ENCODE measurements around the gene C13orf46.

The C13orf46 gene

GRCh38 chr13:113923376-113924063, 50.4 kb downstream of the C13orf46 start:
- no peak overlapping the region for H3K4me3 ChIP-seq (ENCODE audit: low read depth, low read length)
- no peak for TF ChIP-seq CTCF (IDR thresholded peaks at IDR 0.05; ENCODE audit: low read depth, low read length, missing control alignments)
- in situ Hi-C loops (cut with HindIII; ENCODE audit: low sequenced_read_pairs), result no loop called here
- DNase-seq (ENCODE audit: low read depth), result no peak

GRCh38 chr13:113922412-113923118, 51.3 kb downstream of the C13orf46 start:
- in situ Hi-C loops (cut with HindIII; ENCODE audit: low sequenced_read_pairs), result no loop called here
- H3K4me3 ChIP-seq (ENCODE audit: low read depth, low read length), result no peak overlapping the region
- DNase-seq (ENCODE audit: low read depth), result no peak
- no peak for TF ChIP-seq CTCF (IDR thresholded peaks at IDR 0.05; ENCODE audit: low read depth, low read length, missing control alignments)

- H3K4me3 ChIP-seq (ENCODE audit: low read depth, low read length), result no peak overlapping the region
- in situ Hi-C loops (cut with HindIII; ENCODE audit: low sequenced_read_pairs), result no loop called here
- DNase-seq (ENCODE audit: low read depth), result no peak
- no peak for TF ChIP-seq CTCF (IDR thresholded peaks at IDR 0.05; ENCODE audit: low read depth, low read length, missing control alignments)
These were observed 52.1 kb downstream of the C13orf46 start for GRCh38 chr13:113921763-113922162.

GRCh38 chr13:113920606-113921286, 53.1 kb downstream of the C13orf46 start:
- no peak for TF ChIP-seq CTCF (IDR thresholded peaks at IDR 0.05; ENCODE audit: low read depth, low read length, missing control alignments)
- in situ Hi-C loops (cut with HindIII; ENCODE audit: low sequenced_read_pairs), result no loop called here
- no peak overlapping the region for H3K4me3 ChIP-seq (ENCODE audit: low read depth, low read length)
- no peak for DNase-seq (ENCODE audit: low read depth)

- no peak for DNase-seq (ENCODE audit: low read depth)
- no peak for TF ChIP-seq CTCF (IDR thresholded peaks at IDR 0.05; ENCODE audit: low read depth, low read length, missing control alignments)
- no peak overlapping the region for H3K4me3 ChIP-seq (ENCODE audit: low read depth, low read length)
- in situ Hi-C loops (cut with HindIII; ENCODE audit: low sequenced_read_pairs), result no loop called here
These were observed 53.9 kb downstream of the C13orf46 start for GRCh38 chr13:113919761-113920559.
